PC-9 (cell line): ENCODE results near the gene PLD6. TPM values are rescaled to one million over a fixed set of nuclear protein-coding genes. Genes with fewer than 3 reads are reported as not detected.

Experiments
- BruUV-seq: library from RNA; stranded (reverse); fragments of 400-500 nt; replicated peaks from 2 replicates; lab custom pipeline; 2021; lab: Mats Ljungman, UMichigan
- CTCF ChIA-PET: fragments of 300-600 bp; sonication (Branson Sonifier 250); formaldehyde crosslinking; loops from one replicate; lab custom pipeline; 2022; ENCODE audit warnings: antibody characterized with exemption; lab: Charles Lee
- POLR2A ChIA-PET: fragments of 300-600 bp; sonication (Branson Sonifier 250); formaldehyde crosslinking; loops from one replicate; lab custom pipeline; 2022; ENCODE audit warnings: antibody characterized with exemption; ENCODE audit not compliant: unreplicated experiment; lab: Charles Lee
- DNase-seq, 2 experiments: peaks; one replicate each; pipeline versions ENCODE4 v3.0.0 to v3.0.0-alpha.2; 2015 to 2022; ENCODE audit warnings: mixed read lengths in 1 of 2
- H2AFZ ChIP-seq: fragments of 200-600 bp; sonication (generic); 2 replicates; pipeline ENCODE4 v1.8.1; 2017; ENCODE audit warnings: antibody characterized with exemption
- H3F3A ChIP-seq: fragments of 200-600 bp; sonication (generic); 2 replicates; pipeline ENCODE4 v1.8.1; 2017; ENCODE audit warnings: antibody characterized with exemption, mild to moderate bottlenecking, low read depth; ENCODE audit not compliant: insufficient read depth
- H3K27ac ChIP-seq: fragments of 200-600 bp; sonication (generic); 2 replicates; pipeline ENCODE4 v1.6.1; 2016; ENCODE audit warnings: mixed run types
- H3K27me3 ChIP-seq: fragments of 200-600 bp; sonication (generic); 2 replicates; pipeline ENCODE4 v1.6.1; 2016; ENCODE audit warnings: low read depth, mixed run types; ENCODE audit not compliant: insufficient read depth
- H3K36me3 ChIP-seq: fragments of 200-600 bp; sonication (generic); 2 replicates; pipeline ENCODE4 v1.6.1; 2016; ENCODE audit warnings: low read depth, mixed run types
- H3K4me1 ChIP-seq: fragments of 200-600 bp; sonication (generic); replicated peaks from 2 replicates; pipeline ENCODE4 v1.6.1; 2016; ENCODE audit warnings: mixed run types; ENCODE audit not compliant: insufficient read depth
- H3K4me2 ChIP-seq: fragments of 200-600 bp; sonication (generic); 2 replicates; pipeline ENCODE4 v1.6.1; 2017; ENCODE audit warnings: mixed run types
- H3K4me3 ChIP-seq: fragments of 200-600 bp; sonication (generic); 2 replicates; pipeline ENCODE4 v1.6.1; 2016; ENCODE audit warnings: mixed run types
- H3K79me2 ChIP-seq: fragments of 200-600 bp; sonication (generic); 2 replicates; pipeline ENCODE4 v1.6.1; 2017; ENCODE audit warnings: low read depth, mixed run types
- H3K9me2 ChIP-seq: fragments of 200-600 bp; sonication (generic); 2 replicates; pipeline ENCODE4 v1.8.1; 2017; ENCODE audit warnings: mild to moderate bottlenecking; ENCODE audit not compliant: insufficient read depth
- H3K9me3 ChIP-seq: fragments of 200-600 bp; sonication (generic); 2 replicates; pipeline ENCODE4 v1.8.1; 2016; ENCODE audit warnings: low read depth; ENCODE audit not compliant: insufficient read depth
- H4K20me1 ChIP-seq: fragments of 200-600 bp; sonication (generic); 2 replicates; pipeline ENCODE4 v1.8.1; 2017; ENCODE audit not compliant: insufficient read depth
- EZH2 ChIP-seq: fragments of 200-600 bp; sonication (generic); IDR thresholded peaks from 2 replicates; pipeline ENCODE4 v1.8.0; 2017; ENCODE audit warnings: antibody characterized with exemption, low read depth
- intact Hi-C: fragments of 100-400 bp; cut with micrococcal nuclease; formaldehyde crosslinking; loops from one replicate; pipeline ENCODE4 v1.10.0; 2022; ENCODE audit not compliant: unreplicated experiment
- total RNA-seq: library from RNA; stranded (reverse); gene quantifications from 2 replicates; pipeline ENCODE4 v1.2.3, GENCODE V29; 2021
- TF ChIP-seq, protein P1 (sequence below): fragments of 200-600 bp; sonication (generic); conservative IDR thresholded peaks from 2 replicates; pipeline ENCODE4 v1.6.1; 2017; ENCODE audit warnings: mixed run types, antibody characterized with exemption, mild to moderate bottlenecking, moderate library complexity

PLD6 gene
- total RNA-seq, 1 experiment from 2014 or later, result 4.1 TPM

DNA sequence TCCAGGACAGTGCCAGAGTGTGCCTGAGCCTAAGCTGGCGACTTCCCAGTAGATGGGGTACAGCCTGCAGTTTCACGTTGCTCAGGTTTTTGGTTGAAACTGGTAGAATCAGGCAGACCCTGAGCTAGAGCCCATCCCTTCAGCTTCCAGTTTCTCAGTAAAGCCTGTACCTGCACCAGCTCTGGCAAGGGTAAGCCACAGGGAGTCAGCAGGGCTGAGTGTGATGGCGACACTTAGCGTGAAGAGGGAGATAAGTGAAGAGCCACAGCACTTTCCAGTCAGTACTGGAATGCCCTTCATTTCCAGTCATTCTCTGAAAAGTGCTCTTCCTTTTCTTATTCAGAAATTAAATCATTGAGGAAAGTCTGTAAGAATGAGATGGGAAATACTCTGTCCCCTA lies 22.4 kb downstream of the PLD6 start:
- Histone ChIP-seq H3K79me2 (no peaks in the 10 kb centered on the region), H3K9me2 (no peaks in the 10 kb centered on the region), H3K36me3 (peaks cover 48% of the 10 kb centered on the region), H3F3A (peaks cover 76% of the 10 kb centered on the region; the same call in 1 of the 2 replicates), H3K27ac (no peak overlapping the region), H3K4me2 (no peak overlapping the region), H4K20me1 (peaks cover 32% of the 10 kb centered on the region), H3K4me1 (peaks cover 9% of the 10 kb centered on the region), H3K27me3 (no peaks in the 10 kb centered on the region), H3K9me3 (no peaks in the 10 kb centered on the region), H3K4me3 (no peak overlapping the region), H2AFZ (no peak overlapping the region)
- intact Hi-C loops, result no loop called here
- BruUV-seq, result no TSS peak
- POLR2A ChIA-PET, result interaction anchor here (0.7 kb wide), 1 partner anchor 25 kb away, joined by 3 read pairs; no protein-coding TSS in a partner anchor
- DNase-seq, result no peak
- no peak for TF ChIP-seq EZH2
- TF ChIP-seq, protein P1, sequence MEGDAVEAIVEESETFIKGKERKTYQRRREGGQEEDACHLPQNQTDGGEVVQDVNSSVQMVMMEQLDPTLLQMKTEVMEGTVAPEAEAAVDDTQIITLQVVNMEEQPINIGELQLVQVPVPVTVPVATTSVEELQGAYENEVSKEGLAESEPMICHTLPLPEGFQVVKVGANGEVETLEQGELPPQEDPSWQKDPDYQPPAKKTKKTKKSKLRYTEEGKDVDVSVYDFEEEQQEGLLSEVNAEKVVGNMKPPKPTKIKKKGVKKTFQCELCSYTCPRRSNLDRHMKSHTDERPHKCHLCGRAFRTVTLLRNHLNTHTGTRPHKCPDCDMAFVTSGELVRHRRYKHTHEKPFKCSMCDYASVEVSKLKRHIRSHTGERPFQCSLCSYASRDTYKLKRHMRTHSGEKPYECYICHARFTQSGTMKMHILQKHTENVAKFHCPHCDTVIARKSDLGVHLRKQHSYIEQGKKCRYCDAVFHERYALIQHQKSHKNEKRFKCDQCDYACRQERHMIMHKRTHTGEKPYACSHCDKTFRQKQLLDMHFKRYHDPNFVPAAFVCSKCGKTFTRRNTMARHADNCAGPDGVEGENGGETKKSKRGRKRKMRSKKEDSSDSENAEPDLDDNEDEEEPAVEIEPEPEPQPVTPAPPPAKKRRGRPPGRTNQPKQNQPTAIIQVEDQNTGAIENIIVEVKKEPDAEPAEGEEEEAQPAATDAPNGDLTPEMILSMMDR, result no peak
- CTCF ChIA-PET, result no interaction called here

DNA sequence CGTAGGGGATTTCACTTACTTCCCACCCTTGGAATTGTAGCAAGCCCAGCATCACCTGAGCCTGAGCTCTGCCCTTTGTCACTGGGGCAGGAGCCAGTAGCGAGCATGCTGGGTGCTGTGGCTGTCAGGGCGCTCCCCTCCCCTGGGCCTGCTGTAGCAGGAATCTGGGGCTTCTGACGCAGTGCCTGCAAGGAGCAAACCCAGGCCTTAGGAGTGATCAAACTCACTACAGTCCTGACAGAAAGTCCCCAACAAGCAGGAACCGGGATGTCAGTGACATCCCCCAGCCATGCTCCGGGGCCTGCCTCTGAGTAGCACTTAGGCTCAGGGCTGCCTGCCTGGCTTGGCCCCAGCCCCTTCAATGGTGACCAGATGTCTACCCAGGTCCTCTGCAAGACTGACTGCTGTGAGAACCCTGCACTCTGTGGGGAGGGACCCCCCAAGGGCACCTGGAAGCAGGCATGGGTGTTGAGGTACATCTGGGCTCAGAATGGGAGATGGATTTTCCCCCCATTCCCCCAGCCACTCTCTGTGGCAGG lies 23.5 kb downstream of the PLD6 start:
- Histone ChIP-seq H3K79me2 (no peaks in the 10 kb centered on the region), H3K36me3 (peaks cover 49% of the 10 kb centered on the region), H2AFZ (no peak overlapping the region), H3K27me3 (no peaks in the 10 kb centered on the region), H3K9me3 (no peaks in the 10 kb centered on the region), H3F3A (peaks cover 74% of the 10 kb centered on the region; the same call in 1 of the 2 replicates), H3K4me1 (peaks cover 9% of the 10 kb centered on the region), H4K20me1 (peaks cover 38% of the 10 kb centered on the region), H3K27ac (no peak overlapping the region), H3K4me3 (no peak overlapping the region), H3K9me2 (no peaks in the 10 kb centered on the region), H3K4me2 (no peak overlapping the region)
- ChIA-PET CTCF (no interaction called here), POLR2A (no interaction called here)
- intact Hi-C loops, result no loop called here
- BruUV-seq, result no TSS peak
- TF ChIP-seq EZH2, result no peak
- TF ChIP-seq, protein P1, result no peak
- no peak for DNase-seq

DNA sequence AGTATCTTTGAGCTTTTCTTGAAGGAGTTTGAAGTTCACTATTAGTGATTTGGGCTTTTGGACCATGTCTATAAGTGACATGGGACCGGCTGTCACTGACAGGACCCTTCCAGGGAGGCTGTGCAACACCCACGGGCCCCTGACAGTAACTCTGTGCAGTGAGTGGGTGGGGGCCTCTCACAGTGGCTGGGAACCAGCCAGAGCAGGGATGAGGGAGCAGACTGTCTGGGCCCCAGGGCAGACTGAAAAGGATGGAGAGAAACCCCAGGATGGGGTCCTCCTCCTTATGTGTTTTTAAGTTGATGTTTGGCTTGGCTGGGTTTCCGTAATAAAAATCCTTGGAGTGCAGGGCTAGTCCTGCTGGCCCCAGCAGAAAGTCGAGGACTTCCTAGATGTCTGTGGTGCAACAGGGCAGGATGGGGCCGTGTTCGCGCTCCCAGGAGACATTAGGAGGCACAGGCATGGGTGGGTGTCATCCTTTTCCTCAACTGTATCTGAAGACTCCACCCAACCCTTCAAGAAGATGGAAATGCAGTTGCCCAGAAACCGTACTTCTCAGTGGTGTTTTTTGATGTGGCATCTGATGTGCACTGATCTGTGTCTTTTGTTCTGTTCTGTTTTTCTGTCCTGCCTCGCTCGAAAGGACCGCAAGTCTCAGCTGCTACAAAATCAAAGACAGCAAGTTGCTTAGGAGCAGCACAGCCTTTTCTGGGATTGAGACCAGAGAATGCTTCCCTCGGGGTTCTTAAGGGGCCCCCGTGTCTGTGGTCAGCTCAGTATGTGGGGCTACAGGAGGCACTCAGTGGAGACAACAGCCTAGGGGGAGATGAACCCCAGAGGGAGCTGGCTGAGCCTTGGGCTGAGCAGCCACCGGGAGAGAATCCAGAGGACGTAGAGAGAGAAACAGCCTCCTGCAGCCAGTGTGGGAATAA lies 24.2 kb downstream of the PLD6 start:
- ChIA-PET POLR2A (no interaction called here), CTCF (no interaction called here)
- TF ChIP-seq EZH2, result no peak
- Histone ChIP-seq H3K36me3 (peaks cover 49% of the 10 kb centered on the region), H3K79me2 (no peaks in the 10 kb centered on the region), H3K9me2 (no peaks in the 10 kb centered on the region), H3K4me1 (peaks cover 9% of the 10 kb centered on the region), H3K9me3 (no peaks in the 10 kb centered on the region), H2AFZ (no peak overlapping the region), H3K4me3 (no peak overlapping the region), H4K20me1 (peaks cover 38% of the 10 kb centered on the region), H3K27me3 (no peaks in the 10 kb centered on the region), H3K4me2 (no peak overlapping the region), H3K27ac (no peak overlapping the region), H3F3A (peaks cover 73% of the 10 kb centered on the region; the same call in 1 of the 2 replicates)
- no TSS peak for BruUV-seq
- no peak for DNase-seq
- intact Hi-C loops, result no loop called here
